ENCODE data around the gene C5orf58.

The C5orf58 gene

GRCh38 chr5:170266570-170267381 lies 34.0 kb downstream of the C5orf58 start:
- Histone ChIP-seq H3K14ac (ENCODE audit: low read length in 2 of 2) (no peak overlapping the region), H2BK12ac (ENCODE audit: low read length in 2 of 2) (no peak overlapping the region), H2BK120ac (ENCODE audit: low read depth, low read length) (no peak overlapping the region), H3K36me3 (ENCODE audit: control insufficient read depth in 1 of 2, insufficient read depth in 2 of 2, low read depth in 1 of 2, low read length in 2 of 2) (no peaks in the 10 kb centered on the region), H3K79me1 (replicated peaks; ENCODE audit: low read length, poor library complexity, severe bottlenecking) (no peaks in the 10 kb centered on the region), H3K4ac (ENCODE audit: low read depth in 1 of 2, low read length in 2 of 2) (no peak overlapping the region), H3K9me3 (ENCODE audit: control insufficient read depth, low read length) (no peaks in the 10 kb centered on the region), H3K23ac (ENCODE audit: low read length in 2 of 2) (no peak overlapping the region), H3K4me1 (ENCODE audit: control insufficient read depth, insufficient read depth, low read depth, low read length) (no peaks in the 10 kb centered on the region), H2AK5ac (ENCODE audit: low read length, severe bottlenecking) (no peak overlapping the region), H3K4me2 (ENCODE audit: low read length, poor library complexity, severe bottlenecking) (no peak overlapping the region), H4K8ac (ENCODE audit: low read length) (no peak overlapping the region), H2BK5ac (ENCODE audit: low read depth, low read length, poor library complexity, severe bottlenecking) (no peak overlapping the region), H3K18ac (ENCODE audit: low read depth in 1 of 2, low read length in 2 of 2) (no peak overlapping the region), H3K9ac (ENCODE audit: low read length) (no peak overlapping the region), H2BK15ac (ENCODE audit: low read depth, poor library complexity, severe bottlenecking) (no peak overlapping the region), H3K27ac (ENCODE audit: low read length, poor library complexity, severe bottlenecking) (no peak overlapping the region), H3K4me3 (ENCODE audit: insufficient read depth in 1 of 2, low read depth in 1 of 2, low read length in 2 of 2) (no peak overlapping the region), H2AFZ (ENCODE audit: low read depth, low read length) (no peak overlapping the region), H4K91ac (ENCODE audit: low read length) (no peak overlapping the region), H3K27me3 (ENCODE audit: control insufficient read depth in 1 of 2, insufficient read depth in 1 of 2, low read length in 2 of 2) (peaks cover 29 to 36% of the 10 kb centered on the region in 2 experiments)
- no peak for DNase-seq
- 58% methylated on average over 16 of the region's 17 CpGs for WGBS

GRCh38 chr5:170267431-170268152 lies 34.8 kb downstream of the C5orf58 start:
- Histone ChIP-seq H3K9me3 (ENCODE audit: control insufficient read depth, low read length) (no peaks in the 10 kb centered on the region), H3K4ac (ENCODE audit: low read depth in 1 of 2, low read length in 2 of 2) (no peak overlapping the region), H3K27me3 (ENCODE audit: control insufficient read depth in 1 of 2, insufficient read depth in 1 of 2, low read length in 2 of 2) (peaks cover 29 to 30% of the 10 kb centered on the region in 2 experiments), H4K8ac (ENCODE audit: low read length) (no peak overlapping the region), H3K9ac (ENCODE audit: low read length) (peak overlapping the region; percentile 83), H3K4me1 (ENCODE audit: control insufficient read depth, insufficient read depth, low read depth, low read length) (no peaks in the 10 kb centered on the region), H3K79me1 (replicated peaks; ENCODE audit: low read length, poor library complexity, severe bottlenecking) (no peaks in the 10 kb centered on the region), H3K23ac (ENCODE audit: low read length in 2 of 2) (no peak overlapping the region), H2AK5ac (ENCODE audit: low read length, severe bottlenecking) (no peak overlapping the region), H3K18ac (ENCODE audit: low read depth in 1 of 2, low read length in 2 of 2) (no peak overlapping the region), H3K4me2 (ENCODE audit: low read length, poor library complexity, severe bottlenecking) (no peak overlapping the region), H3K4me3 (ENCODE audit: insufficient read depth in 1 of 2, low read depth in 1 of 2, low read length in 2 of 2) (peak overlapping the region in 1 of 2 experiments; percentile 67), H2AFZ (ENCODE audit: low read depth, low read length) (no peak overlapping the region), H2BK120ac (ENCODE audit: low read depth, low read length) (no peak overlapping the region), H2BK15ac (ENCODE audit: low read depth, poor library complexity, severe bottlenecking) (no peak overlapping the region), H3K27ac (ENCODE audit: low read length, poor library complexity, severe bottlenecking) (no peak overlapping the region), H2BK5ac (ENCODE audit: low read depth, low read length, poor library complexity, severe bottlenecking) (no peak overlapping the region), H4K91ac (ENCODE audit: low read length) (no peak overlapping the region), H3K14ac (ENCODE audit: low read length in 2 of 2) (no peak overlapping the region), H2BK12ac (ENCODE audit: low read length in 2 of 2) (no peak overlapping the region), H3K36me3 (ENCODE audit: control insufficient read depth in 1 of 2, insufficient read depth in 2 of 2, low read depth in 1 of 2, low read length in 2 of 2) (no peaks in the 10 kb centered on the region)
- WGBS, result 36% methylated on average over 15 of the region's 16 CpGs
- DNase-seq, result peak; percentile 67

GRCh38 chr5:170268153-170268689 lies 35.4 kb downstream of the C5orf58 start:
- peak overlapping the region; percentile 83 for H3K9ac ChIP-seq (ENCODE audit: low read length)
- H4K91ac ChIP-seq (ENCODE audit: low read length), result no peak overlapping the region
- no peak overlapping the region for H2BK120ac ChIP-seq (ENCODE audit: low read depth, low read length)
- no peaks in the 10 kb centered on the region for H3K9me3 ChIP-seq (ENCODE audit: control insufficient read depth, low read length)
- H3K4me3 ChIP-seq (ENCODE audit: insufficient read depth in 1 of 2, low read depth in 1 of 2, low read length in 2 of 2), result peak overlapping the region in 1 of 2 experiments; percentile 67
- DNase-seq, result no peak
- no peak overlapping the region for H2BK5ac ChIP-seq (ENCODE audit: low read depth, low read length, poor library complexity, severe bottlenecking)
- no peak overlapping the region for H4K8ac ChIP-seq (ENCODE audit: low read length)
- 79% methylated on average over 12 of the region's 15 CpGs for WGBS
- H3K18ac ChIP-seq (ENCODE audit: low read depth in 1 of 2, low read length in 2 of 2), result no peak overlapping the region
- H2AK5ac ChIP-seq (ENCODE audit: low read length, severe bottlenecking), result no peak overlapping the region
- H3K79me1 ChIP-seq (replicated peaks; ENCODE audit: low read length, poor library complexity, severe bottlenecking), result no peaks in the 10 kb centered on the region
- H2BK15ac ChIP-seq (ENCODE audit: low read depth, poor library complexity, severe bottlenecking), result no peak overlapping the region
- H3K23ac ChIP-seq (ENCODE audit: low read length in 2 of 2), result no peak overlapping the region
- H3K36me3 ChIP-seq (ENCODE audit: control insufficient read depth in 1 of 2, insufficient read depth in 2 of 2, low read depth in 1 of 2, low read length in 2 of 2), result no peaks in the 10 kb centered on the region
- H2AFZ ChIP-seq (ENCODE audit: low read depth, low read length), result no peak overlapping the region
- no peak overlapping the region for H3K4me2 ChIP-seq (ENCODE audit: low read length, poor library complexity, severe bottlenecking)
- no peak overlapping the region for H3K4ac ChIP-seq (ENCODE audit: low read depth in 1 of 2, low read length in 2 of 2)
- H3K27ac ChIP-seq (ENCODE audit: low read length, poor library complexity, severe bottlenecking), result no peak overlapping the region
- no peak overlapping the region for H2BK12ac ChIP-seq (ENCODE audit: low read length in 2 of 2)
- no peaks in the 10 kb centered on the region for H3K4me1 ChIP-seq (ENCODE audit: control insufficient read depth, insufficient read depth, low read depth, low read length)
- peaks cover 23 to 26% of the 10 kb centered on the region in 2 experiments for H3K27me3 ChIP-seq (ENCODE audit: control insufficient read depth in 1 of 2, insufficient read depth in 1 of 2, low read length in 2 of 2)
- H3K14ac ChIP-seq (ENCODE audit: low read length in 2 of 2), result no peak overlapping the region

- no peak overlapping the region for H3K23ac ChIP-seq (ENCODE audit: low read length in 2 of 2)
- peaks cover 22 to 30% of the 10 kb centered on the region in 2 experiments for H3K27me3 ChIP-seq (ENCODE audit: control insufficient read depth in 1 of 2, insufficient read depth in 1 of 2, low read length in 2 of 2)
- H4K8ac ChIP-seq (ENCODE audit: low read length), result no peak overlapping the region
- no peak overlapping the region for H2AK5ac ChIP-seq (ENCODE audit: low read length, severe bottlenecking)
- no peak overlapping the region for H3K27ac ChIP-seq (ENCODE audit: low read length, poor library complexity, severe bottlenecking)
- no peaks in the 10 kb centered on the region for H3K79me1 ChIP-seq (replicated peaks; ENCODE audit: low read length, poor library complexity, severe bottlenecking)
- no peak overlapping the region for H3K14ac ChIP-seq (ENCODE audit: low read length in 2 of 2)
- no peak overlapping the region for H2AFZ ChIP-seq (ENCODE audit: low read depth, low read length)
- no peak overlapping the region for H4K91ac ChIP-seq (ENCODE audit: low read length)
- H2BK120ac ChIP-seq (ENCODE audit: low read depth, low read length), result no peak overlapping the region
- no peak overlapping the region for H3K4me3 ChIP-seq (ENCODE audit: insufficient read depth in 1 of 2, low read depth in 1 of 2, low read length in 2 of 2)
- no peak overlapping the region for H2BK12ac ChIP-seq (ENCODE audit: low read length in 2 of 2)
- no peaks in the 10 kb centered on the region for H3K4me1 ChIP-seq (ENCODE audit: control insufficient read depth, insufficient read depth, low read depth, low read length)
- H3K9ac ChIP-seq (ENCODE audit: low read length), result no peak overlapping the region
- H2BK5ac ChIP-seq (ENCODE audit: low read depth, low read length, poor library complexity, severe bottlenecking), result no peak overlapping the region
- no peak overlapping the region for H3K18ac ChIP-seq (ENCODE audit: low read depth in 1 of 2, low read length in 2 of 2)
- DNase-seq, result no peak
- H3K4ac ChIP-seq (ENCODE audit: low read depth in 1 of 2, low read length in 2 of 2), result no peak overlapping the region
- no peaks in the 10 kb centered on the region for H3K36me3 ChIP-seq (ENCODE audit: control insufficient read depth in 1 of 2, insufficient read depth in 2 of 2, low read depth in 1 of 2, low read length in 2 of 2)
- 32% methylated on average over 3 of the region's 3 CpGs for WGBS
- no peak overlapping the region for H3K4me2 ChIP-seq (ENCODE audit: low read length, poor library complexity, severe bottlenecking)
- no peak overlapping the region for H2BK15ac ChIP-seq (ENCODE audit: low read depth, poor library complexity, severe bottlenecking)
- H3K9me3 ChIP-seq (ENCODE audit: control insufficient read depth, low read length), result no peaks in the 10 kb centered on the region
Observed at GRCh38 chr5:170268884-170269283, 36.1 kb downstream of the C5orf58 start.
